ENCODE measurements around the gene PTGES3. TPM values are rescaled to one million over a fixed set of nuclear protein-coding genes. Genes with fewer than 3 reads are reported as not detected.

Gene PTGES3
- total RNA-seq, 2 donors from 2014 or later = 166 to 192 TPM

DNA sequence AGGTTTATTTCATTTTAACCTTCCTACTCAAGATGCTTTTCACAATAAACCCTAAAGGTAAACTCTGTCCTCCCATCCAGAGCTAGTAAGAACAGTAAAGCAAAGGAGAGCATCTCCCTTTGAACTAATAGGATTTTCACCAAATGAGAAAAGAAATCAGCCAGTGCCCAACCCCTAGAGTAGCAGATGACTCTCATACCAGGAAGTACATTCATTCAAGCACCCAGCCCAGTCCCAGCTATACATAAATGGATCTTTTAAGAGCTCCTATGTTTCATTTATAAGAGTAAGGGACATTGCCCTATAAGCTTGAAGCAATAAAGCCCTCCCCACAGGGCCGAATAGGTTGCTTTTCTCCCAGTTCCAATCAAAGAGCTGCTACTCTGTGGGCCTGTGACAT is 65.5 kb downstream of the PTGES3 start:
- H3K27me3 Mint-ChIP-seq (ENCODE audit: low read depth) = no peaks in the 10 kb centered on the region
- H3K36me3 Mint-ChIP-seq (ENCODE audit: insufficient read depth in 2 of 2) = peaks cover 4 to 24% of the 10 kb centered on the region in 2 donors
- H3K4me3 Mint-ChIP-seq = no peak overlapping the region
- ATAC-seq (replicated peaks in 1 of 2) = peak in 1 of 2 donors; percentile 50
- no peak for DNase-seq
- no peaks in the 10 kb centered on the region for H3K9me3 Mint-ChIP-seq
- peak overlapping the region; percentile 39 for H3K27ac Mint-ChIP-seq
- H3K4me1 Mint-ChIP-seq (ENCODE audit: low read depth) = peaks cover 57% of the 10 kb centered on the region

DNA sequence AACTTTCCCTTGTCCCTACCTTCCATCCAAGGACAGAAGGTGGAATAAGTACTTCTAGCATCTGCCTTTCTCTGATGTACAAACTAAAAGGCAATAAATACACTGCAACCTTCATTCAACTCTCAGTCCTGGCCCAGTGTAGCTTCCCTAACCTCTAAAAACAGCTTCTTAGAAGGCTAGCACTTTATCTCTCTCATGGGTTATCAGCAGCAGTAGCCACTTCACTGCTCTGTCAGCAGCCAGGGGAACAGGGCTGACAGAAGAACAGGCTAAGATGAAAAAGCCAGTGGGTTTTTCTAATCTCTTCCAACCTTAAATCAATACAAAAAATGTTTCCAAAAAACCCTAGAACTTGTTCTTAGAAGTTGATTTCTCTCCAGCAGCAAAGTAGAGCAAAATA is 71.2 kb downstream of the PTGES3 start:
- Mint-ChIP-seq H3K4me3 (no peak overlapping the region), H3K4me1 (ENCODE audit: low read depth) (peaks cover 19% of the 10 kb centered on the region), H3K9me3 (no peaks in the 10 kb centered on the region), H3K27me3 (ENCODE audit: low read depth) (no peaks in the 10 kb centered on the region), H3K36me3 (ENCODE audit: insufficient read depth in 2 of 2) (peaks cover 11 to 40% of the 10 kb centered on the region in 2 donors), H3K27ac (peak overlapping the region; percentile 60)
- ATAC-seq (replicated peaks in 1 of 2) = no peak
- no peak for DNase-seq

DNA sequence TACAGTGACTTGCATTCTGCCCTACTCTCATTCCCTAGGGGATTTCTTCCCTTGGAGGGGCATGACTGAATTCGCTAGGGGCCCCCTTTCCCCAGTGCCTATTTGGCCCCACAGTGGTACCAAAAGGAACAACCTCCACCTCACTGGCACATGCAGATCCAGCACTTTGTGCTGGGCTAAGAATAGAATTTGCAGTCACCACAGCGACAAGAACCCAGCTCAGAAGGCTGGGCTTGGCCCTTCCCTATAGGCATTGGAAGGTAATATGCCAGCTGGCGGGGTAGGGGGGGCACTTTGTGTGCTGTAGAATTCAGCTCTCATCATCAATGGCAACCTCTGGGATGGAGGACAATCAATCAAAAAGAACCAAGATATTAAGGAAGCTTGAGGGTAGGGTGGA is 71.8 kb downstream of the PTGES3 start:
- H3K27ac Mint-ChIP-seq = no peak overlapping the region
- no peaks in the 10 kb centered on the region for H3K27me3 Mint-ChIP-seq (ENCODE audit: low read depth)
- H3K9me3 Mint-ChIP-seq = no peaks in the 10 kb centered on the region
- ATAC-seq (replicated peaks in 1 of 2) (no peak), DNase-seq (no peak)
- peaks cover 13 to 45% of the 10 kb centered on the region in 2 donors for H3K36me3 Mint-ChIP-seq (ENCODE audit: insufficient read depth in 2 of 2)
- no peak overlapping the region for H3K4me3 Mint-ChIP-seq
- H3K4me1 Mint-ChIP-seq (ENCODE audit: low read depth) = peaks cover 19% of the 10 kb centered on the region

DNA sequence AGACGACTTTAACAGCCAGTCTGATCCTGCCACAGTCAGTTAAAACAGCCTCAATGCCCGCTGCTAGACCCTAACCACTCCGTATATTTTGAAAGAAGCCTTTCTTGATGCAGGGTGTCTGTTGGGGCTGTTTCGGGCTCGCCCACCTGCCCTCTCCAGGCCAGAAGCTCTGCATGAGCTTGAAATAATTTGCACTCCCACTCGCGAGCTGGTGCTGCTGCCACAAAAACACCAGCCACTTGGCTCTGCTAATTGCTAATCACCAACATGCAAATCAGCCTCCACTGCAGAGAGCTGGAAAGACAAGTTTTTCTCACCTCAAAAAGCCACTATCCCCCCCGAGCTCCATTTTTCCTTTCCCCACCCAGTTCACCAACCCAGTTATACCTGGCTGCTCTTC is 73.5 kb downstream of the PTGES3 start:
- no peak for ATAC-seq (replicated peaks in 1 of 2)
- Mint-ChIP-seq H3K4me3 (no peak overlapping the region), H3K9me3 (no peaks in the 10 kb centered on the region), H3K27ac (no peak overlapping the region), H3K36me3 (ENCODE audit: insufficient read depth in 2 of 2) (peaks cover 16 to 40% of the 10 kb centered on the region in 2 donors), H3K27me3 (ENCODE audit: low read depth) (no peaks in the 10 kb centered on the region), H3K4me1 (ENCODE audit: low read depth) (peaks cover 13% of the 10 kb centered on the region)
- DNase-seq = no peak

Other genes starting within 250 kb of the PTGES3 start
- 10 to 100 TPM; 44.1 to 61.6 TPM for gene TIMELESS, start 238.9 kb downstream of the PTGES3 start, total RNA-seq
- not detected for gene MIP, start 233.6 kb downstream of the PTGES3 start, total RNA-seq
- 1 to 10 TPM; 3.8 to 4.4 TPM for gene SPRYD4, start 219.7 kb downstream of the PTGES3 start, total RNA-seq
- 1 to 10 TPM; 4.3 to 7.2 TPM for gene GLS2, start 200.1 kb downstream of the PTGES3 start, total RNA-seq
- gene RBMS2, start 166.5 kb downstream of the PTGES3 start, total RNA-seq = 10 to 100 TPM in 1 of 2 donors, 1 to 10 TPM in 1; 7.9 to 12.7 TPM
- 100 to 1,000 TPM; 128 to 154 TPM for gene BAZ2A, start 58.0 kb downstream of the PTGES3 start, total RNA-seq
- gene ATP5F1B, start 42.3 kb downstream of the PTGES3 start, total RNA-seq = 100 to 1,000 TPM; 661 to 679 TPM
- gene NACA, start 37.0 kb upstream of the PTGES3 start, total RNA-seq = 100 to 1,000 TPM; 903 to 922 TPM
- 10 to 100 TPM; 84.5 to 96.4 TPM for gene PRIM1, start 64.0 kb upstream of the PTGES3 start, total RNA-seq
- 1 to 10 TPM; 6.6 to 7.3 TPM for gene HSD17B6, start 75.0 kb upstream of the PTGES3 start, total RNA-seq
- under 1 TPM in 1 of 2 donors, not detected in 1; 0.14 TPM for gene SDR9C7, start 246.1 kb upstream of the PTGES3 start, total RNA-seq